ENCODE results near the gene PDIA2. TPM values are rescaled to one million over a fixed set of nuclear protein-coding genes. Genes with fewer than 3 reads are reported as not detected.

PDIA2 gene
- polyA plus RNA-seq, 2 of the 4 experiments (the other 2 are of a cell fraction) = 0.45 to 0.52 TPM

GRCh38 chr16:293043-293775, 10.2 kb downstream of the PDIA2 start:
- no peaks in the 10 kb centered on the region for H3K4me1 ChIP-seq
- ChIA-PET POLR2A (no interaction called here), CTCF (interaction anchor here (0.8 to 1.2 kb wide), 4 partner anchors 9 to 186 kb away, joined by 3 to 6 read pairs (median 3); no protein-coding TSS in a partner anchor)
- ATAC-seq = no peak
- H3K4me3 ChIP-seq = no peak overlapping the region
- no peak overlapping the region for H3K4me2 ChIP-seq
- H3K27ac ChIP-seq = no peak overlapping the region
- no peak for FAIRE-seq
- TF ChIP-seq ESRRA (IDR thresholded peaks at IDR 0.05; ENCODE audit: borderline replicate concordance, low read length) (no peak), BCL3 (IDR thresholded peaks at IDR 0.05) (no peak), TP53 (CRISPR knock-in tag; IDR thresholded peaks at IDR 0.05) (no peak), BHLHE40 (IDR thresholded peaks at IDR 0.05; ENCODE audit: low read depth, low read length) (no peak), HOXB13 (CRISPR knock-in tag; IDR thresholded peaks at IDR 0.05; ENCODE audit: low read depth) (no peak), POLR2AphosphoS2 (conservative IDR thresholded peaks at IDR 0.05; ENCODE audit: low read length) (no peak), MAX (IDR thresholded peaks at IDR 0.05) (no peak), POLR2A (IDR thresholded peaks at IDR 0.05; ENCODE audit: low read length) (no peak), KDM1A (IDR thresholded peaks at IDR 0.05; ENCODE audit: low read depth) (no peak), FOSB (CRISPR knock-in tag; IDR thresholded peaks at IDR 0.05) (no peak), ELK1 (IDR thresholded peaks at IDR 0.05; ENCODE audit: low read depth, low read length) (no peak), JUN (IDR thresholded peaks at IDR 0.05) (no peak), TFCP2L1 (CRISPR knock-in tag; IDR thresholded peaks at IDR 0.05) (no peak), MAFK (IDR thresholded peaks at IDR 0.05; ENCODE audit: partially characterized antibody) (no peak), NR3C1 (IDR thresholded peaks at IDR 0.05) (no peak), ZC3H11A (IDR thresholded peaks at IDR 0.05) (no peak), HEYL (CRISPR knock-in tag; IDR thresholded peaks at IDR 0.05) (no peak), EP300 (IDR thresholded peaks at IDR 0.05) (no peak)
- DNase-seq (ENCODE audit: low read depth in 1 of 2, low spot score in 1 of 2) = no peak
- 97% methylated on average over 19 of the region's 32 CpGs for WGBS (ENCODE audit: missing lambda C conversion rate)
- no peaks in the 10 kb centered on the region for H3K9me3 ChIP-seq

GRCh38 chr16:296276-296675, 13.3 kb downstream of the PDIA2 start:
- ChIA-PET POLR2A (no interaction called here), CTCF (interaction anchor here (0.9 to 2.5 kb wide), 4 partner anchors 11 to 66 kb away, joined by 3 to 8 read pairs (median 4); no protein-coding TSS in a partner anchor)
- ATAC-seq = peak in 1 of 2 experiments; percentile 14; a peak in 2 of 6 replicates
- no peak for FAIRE-seq
- TF ChIP-seq TFCP2L1 (CRISPR knock-in tag; IDR thresholded peaks at IDR 0.05) = no peak
- Histone ChIP-seq H3K9me3 (no peaks in the 10 kb centered on the region), H3K4me1 (no peaks in the 10 kb centered on the region), H3K27ac (no peak overlapping the region), H3K4me2 (no peak overlapping the region), H3K4me3 (no peak overlapping the region)
- DNase-seq (ENCODE audit: low read depth in 1 of 2, low spot score in 1 of 2) = no peak
- WGBS (ENCODE audit: missing lambda C conversion rate) = 95% methylated on average over 4 of the region's 14 CpGs

- ChIA-PET POLR2A (no interaction called here), CTCF (no interaction called here)
- Histone ChIP-seq H3K27ac (no peak overlapping the region), H3K4me1 (no peaks in the 10 kb centered on the region), H3K4me2 (no peak overlapping the region), H3K4me3 (no peak overlapping the region), H3K9me3 (no peaks in the 10 kb centered on the region)
- 88% methylated on average over 27 of the region's 37 CpGs for WGBS (ENCODE audit: missing lambda C conversion rate)
- ATAC-seq (peak; percentile 13 to 16; a peak in 4 of 6 replicates), DNase-seq (ENCODE audit: low read depth in 1 of 2, low spot score in 1 of 2) (no peak), FAIRE-seq (no peak)
- TF ChIP-seq EP300 (IDR thresholded peaks at IDR 0.05) (no peak), ATOH8 (CRISPR knock-in tag; IDR thresholded peaks at IDR 0.05; ENCODE audit: low read depth) (no peak), ELK1 (IDR thresholded peaks at IDR 0.05; ENCODE audit: low read depth, low read length) (no peak), EHF (CRISPR knock-in tag; IDR thresholded peaks at IDR 0.05) (no peak), FOXS1 (CRISPR knock-in tag; IDR thresholded peaks at IDR 0.05) (no peak), JUNB (IDR thresholded peaks at IDR 0.05) (no peak), TFCP2L1 (CRISPR knock-in tag; IDR thresholded peaks at IDR 0.05) (no peak), MYC (IDR thresholded peaks at IDR 0.05; ENCODE audit: borderline replicate concordance, low read length) (no peak), HDAC2 (IDR thresholded peaks at IDR 0.05) (no peak), BCL3 (IDR thresholded peaks at IDR 0.05) (no peak)
These were observed 14.0 kb downstream of the PDIA2 start for GRCh38 chr16:296806-297510.

Data from A549 (cell line).